ENCODE measurements around the gene SDHB.

Gene SDHB

DNA sequence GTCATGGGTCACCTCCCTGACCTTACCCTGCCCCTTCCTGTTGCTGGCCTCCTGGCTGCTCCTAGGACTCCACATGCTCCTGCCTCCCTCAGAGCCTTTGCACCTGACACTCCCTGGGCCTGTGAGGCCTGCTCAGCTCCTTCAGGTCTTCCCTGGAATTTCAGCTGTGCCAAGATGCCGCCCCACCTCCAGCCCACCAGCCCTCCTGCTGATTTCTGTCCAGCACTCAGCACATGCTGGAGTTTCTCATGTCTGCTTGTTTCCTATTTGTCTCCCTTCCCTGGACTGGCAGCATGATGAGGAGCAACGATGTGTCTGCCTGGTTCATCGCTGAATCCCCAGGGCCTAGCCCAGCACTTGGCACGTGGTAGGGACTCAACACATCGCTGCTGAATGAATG lies 76.5 kb downstream of the SDHB start:
- Histone ChIP-seq H3K36me3 (ENCODE audit: control insufficient read depth, insufficient read depth, low read length) (no peaks in the 10 kb centered on the region), H3K27me3 (ENCODE audit: control insufficient read depth, insufficient read depth, low read length) (peaks cover 24% of the 10 kb centered on the region), H3K9me3 (ENCODE audit: control insufficient read depth, low read length) (no peaks in the 10 kb centered on the region), H3K9ac (ENCODE audit: low read length) (no peak overlapping the region), H3K4me3 (ENCODE audit: low read length) (no peak overlapping the region), H3K4me1 (ENCODE audit: control insufficient read depth, insufficient read depth, low read length) (no peaks in the 10 kb centered on the region)

DNA sequence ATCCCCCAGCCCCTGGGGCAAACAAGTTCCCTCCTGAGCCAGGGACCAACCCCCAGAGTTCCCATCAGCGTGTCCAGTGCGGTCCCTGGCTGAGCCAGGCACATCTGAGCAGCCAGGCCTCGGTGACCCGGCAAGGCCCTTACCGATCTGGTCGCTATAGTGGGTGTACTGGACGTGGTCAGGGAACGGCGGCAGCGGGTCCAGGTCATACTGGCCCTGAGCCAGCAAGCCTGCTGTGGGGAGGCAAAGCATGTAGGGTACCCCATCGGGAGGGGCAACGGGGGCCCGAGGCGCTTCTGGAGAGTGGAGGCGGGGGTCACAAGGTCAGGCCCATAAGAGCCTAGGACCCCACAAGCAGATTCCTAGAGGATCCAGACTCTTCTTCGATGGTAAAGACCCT lies 76.9 kb downstream of the SDHB start:
- no peak overlapping the region for H3K9ac ChIP-seq (ENCODE audit: low read length)
- H3K36me3 ChIP-seq (ENCODE audit: control insufficient read depth, insufficient read depth, low read length): no peaks in the 10 kb centered on the region
- peaks cover 24% of the 10 kb centered on the region for H3K27me3 ChIP-seq (ENCODE audit: control insufficient read depth, insufficient read depth, low read length)
- no peak overlapping the region for H3K4me3 ChIP-seq (ENCODE audit: low read length)
- H3K9me3 ChIP-seq (ENCODE audit: control insufficient read depth, low read length): no peaks in the 10 kb centered on the region
- H3K4me1 ChIP-seq (ENCODE audit: control insufficient read depth, insufficient read depth, low read length): no peaks in the 10 kb centered on the region

DNA sequence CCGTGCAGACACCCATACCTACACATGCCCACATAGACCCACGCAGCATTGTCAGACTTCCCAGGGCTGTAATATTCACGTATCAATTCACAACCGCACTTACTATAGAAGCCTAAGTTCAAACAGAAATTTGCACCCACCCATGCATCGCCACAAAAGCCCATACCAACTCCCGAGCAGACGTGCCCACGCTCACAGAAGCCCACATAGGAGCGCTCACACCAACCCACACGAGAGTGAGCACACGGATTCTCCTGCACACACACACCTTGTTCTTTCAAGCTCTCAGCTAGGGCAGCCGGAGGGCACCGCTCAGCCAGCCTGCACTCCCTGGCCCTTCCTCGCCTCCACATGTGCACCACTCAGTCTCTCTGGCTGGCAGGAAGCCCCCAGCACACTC lies 78.0 kb downstream of the SDHB start:
- H3K9ac ChIP-seq (ENCODE audit: low read length): no peak overlapping the region
- no peaks in the 10 kb centered on the region for H3K36me3 ChIP-seq (ENCODE audit: control insufficient read depth, insufficient read depth, low read length)
- no peaks in the 10 kb centered on the region for H3K4me1 ChIP-seq (ENCODE audit: control insufficient read depth, insufficient read depth, low read length)
- H3K4me3 ChIP-seq (ENCODE audit: low read length): no peak overlapping the region
- H3K27me3 ChIP-seq (ENCODE audit: control insufficient read depth, insufficient read depth, low read length): peaks cover 16% of the 10 kb centered on the region
- H3K9me3 ChIP-seq (ENCODE audit: control insufficient read depth, low read length): no peaks in the 10 kb centered on the region

GRCh38 chr1:16975211-16975610 lies 78.6 kb downstream of the SDHB start:
- Histone ChIP-seq H3K9ac (ENCODE audit: low read length) (no peak overlapping the region), H3K36me3 (ENCODE audit: control insufficient read depth, insufficient read depth, low read length) (no peaks in the 10 kb centered on the region), H3K9me3 (ENCODE audit: control insufficient read depth, low read length) (no peaks in the 10 kb centered on the region), H3K27me3 (ENCODE audit: control insufficient read depth, insufficient read depth, low read length) (peaks cover 10% of the 10 kb centered on the region), H3K4me3 (ENCODE audit: low read length) (no peak overlapping the region), H3K4me1 (ENCODE audit: control insufficient read depth, insufficient read depth, low read length) (no peaks in the 10 kb centered on the region)

DNA sequence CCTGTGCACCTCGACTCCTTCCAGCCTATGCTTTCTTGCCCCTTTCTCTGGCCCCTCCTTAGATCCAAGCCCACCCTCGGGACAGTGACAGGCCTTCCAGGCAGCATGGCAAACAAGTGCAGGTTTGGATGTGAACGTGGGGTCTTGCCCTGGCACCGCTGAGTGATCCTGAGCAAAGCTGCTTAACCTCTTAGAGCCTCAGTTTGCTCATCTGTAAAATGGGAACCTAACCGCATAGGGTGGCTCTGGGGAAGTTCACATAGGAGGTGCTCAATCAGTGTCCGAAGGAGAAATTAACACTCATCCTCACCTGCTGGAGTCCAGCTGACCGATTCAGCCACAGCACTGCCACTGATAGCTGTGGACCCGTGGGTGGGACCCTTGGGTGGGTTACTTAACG lies 80.6 kb downstream of the SDHB start:
- no peaks in the 10 kb centered on the region for H3K9me3 ChIP-seq (ENCODE audit: control insufficient read depth, low read length)
- H3K9ac ChIP-seq (ENCODE audit: low read length): no peak overlapping the region
- H3K4me3 ChIP-seq (ENCODE audit: low read length): no peak overlapping the region
- H3K4me1 ChIP-seq (ENCODE audit: control insufficient read depth, insufficient read depth, low read length): no peaks in the 10 kb centered on the region
- no peaks in the 10 kb centered on the region for H3K36me3 ChIP-seq (ENCODE audit: control insufficient read depth, insufficient read depth, low read length)
- no peaks in the 10 kb centered on the region for H3K27me3 ChIP-seq (ENCODE audit: control insufficient read depth, insufficient read depth, low read length)

DNA sequence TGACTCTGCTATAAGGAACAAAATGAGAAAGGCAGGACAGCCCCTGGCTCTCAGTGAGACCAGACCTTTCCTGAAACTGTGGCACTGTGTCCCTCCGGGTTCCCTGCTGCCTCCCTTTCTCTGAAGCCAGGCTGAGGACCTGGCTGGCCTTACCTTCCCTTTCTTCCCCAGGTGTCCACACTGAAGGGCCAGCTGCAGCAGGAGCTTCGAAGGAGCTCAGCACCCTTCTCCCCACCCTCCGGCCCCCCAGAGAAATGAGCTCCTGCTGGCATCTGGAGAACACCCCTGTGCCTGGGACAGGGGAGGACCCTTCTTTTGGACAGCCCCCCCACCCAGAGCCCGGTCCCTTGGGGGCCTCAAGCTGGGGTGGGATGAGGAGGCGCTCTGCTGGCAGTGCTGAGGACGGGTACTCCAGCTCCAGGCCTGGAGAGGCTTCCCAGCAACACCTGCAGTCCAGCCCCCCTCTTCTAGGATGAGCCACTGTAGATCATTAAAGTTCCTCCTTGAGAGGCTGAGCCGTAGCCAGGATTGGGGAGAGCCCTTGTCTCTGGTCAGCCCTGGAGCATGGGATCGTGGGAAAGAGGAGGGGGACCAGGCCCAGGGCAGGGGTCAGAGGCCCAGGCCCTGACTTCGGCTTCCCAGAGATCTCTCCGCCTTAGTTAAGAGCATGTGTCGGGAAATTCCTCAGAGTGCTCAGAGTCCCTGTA lies 81.5 kb downstream of the SDHB start:
- H3K9ac ChIP-seq (ENCODE audit: low read length): no peak overlapping the region
- no peaks in the 10 kb centered on the region for H3K9me3 ChIP-seq (ENCODE audit: control insufficient read depth, low read length)
- no peaks in the 10 kb centered on the region for H3K36me3 ChIP-seq (ENCODE audit: control insufficient read depth, insufficient read depth, low read length)
- no peaks in the 10 kb centered on the region for H3K27me3 ChIP-seq (ENCODE audit: control insufficient read depth, insufficient read depth, low read length)
- no peak overlapping the region for H3K4me3 ChIP-seq (ENCODE audit: low read length)
- H3K4me1 ChIP-seq (ENCODE audit: control insufficient read depth, insufficient read depth, low read length): no peaks in the 10 kb centered on the region

GRCh38 chr1:16971341-16972188 lies 82.3 kb downstream of the SDHB start:
- no peaks in the 10 kb centered on the region for H3K36me3 ChIP-seq (ENCODE audit: control insufficient read depth, insufficient read depth, low read length)
- H3K4me3 ChIP-seq (ENCODE audit: low read length): no peak overlapping the region
- H3K27me3 ChIP-seq (ENCODE audit: control insufficient read depth, insufficient read depth, low read length): no peaks in the 10 kb centered on the region
- no peaks in the 10 kb centered on the region for H3K4me1 ChIP-seq (ENCODE audit: control insufficient read depth, insufficient read depth, low read length)
- no peak overlapping the region for H3K9ac ChIP-seq (ENCODE audit: low read length)
- no peaks in the 10 kb centered on the region for H3K9me3 ChIP-seq (ENCODE audit: control insufficient read depth, low read length)

DNA sequence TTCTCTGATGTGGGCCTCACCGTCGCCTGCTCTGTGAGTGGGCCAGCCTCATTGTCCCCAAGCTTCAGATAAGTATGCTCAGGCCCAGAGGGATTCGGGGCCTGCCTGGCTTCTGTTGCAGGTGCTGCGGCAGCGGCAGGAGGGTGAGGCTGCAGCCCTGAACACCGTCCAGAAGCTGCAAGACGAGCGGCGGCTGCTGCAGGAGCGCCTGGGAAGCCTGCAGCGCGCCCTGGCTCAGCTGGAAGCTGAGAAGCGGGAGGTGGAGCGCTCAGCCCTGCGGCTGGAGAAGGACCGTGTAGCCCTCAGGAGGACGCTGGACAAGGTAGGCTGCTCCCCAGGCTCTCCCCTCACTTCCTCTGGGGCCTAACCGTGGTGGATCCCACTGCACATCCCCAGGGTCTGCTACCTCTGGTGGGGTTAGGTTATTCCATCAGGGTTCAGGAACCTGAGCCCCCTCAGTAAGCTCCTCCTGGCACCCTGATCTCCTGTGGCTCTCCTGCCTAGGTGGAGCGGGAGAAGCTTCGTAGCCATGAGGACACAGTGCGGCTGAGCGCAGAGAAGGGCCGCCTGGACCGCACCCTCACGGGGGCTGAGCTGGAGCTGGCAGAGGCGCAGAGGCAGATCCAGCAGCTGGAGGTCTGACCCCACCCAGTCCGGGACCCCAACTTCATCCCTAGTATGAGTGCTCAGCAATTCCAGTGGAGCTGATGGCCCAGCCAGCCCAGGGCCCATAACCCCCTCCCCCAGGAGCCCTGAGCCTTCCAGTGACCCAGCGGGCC lies 83.5 kb downstream of the SDHB start:
- no peaks in the 10 kb centered on the region for H3K36me3 ChIP-seq (ENCODE audit: control insufficient read depth, insufficient read depth, low read length)

DNA sequence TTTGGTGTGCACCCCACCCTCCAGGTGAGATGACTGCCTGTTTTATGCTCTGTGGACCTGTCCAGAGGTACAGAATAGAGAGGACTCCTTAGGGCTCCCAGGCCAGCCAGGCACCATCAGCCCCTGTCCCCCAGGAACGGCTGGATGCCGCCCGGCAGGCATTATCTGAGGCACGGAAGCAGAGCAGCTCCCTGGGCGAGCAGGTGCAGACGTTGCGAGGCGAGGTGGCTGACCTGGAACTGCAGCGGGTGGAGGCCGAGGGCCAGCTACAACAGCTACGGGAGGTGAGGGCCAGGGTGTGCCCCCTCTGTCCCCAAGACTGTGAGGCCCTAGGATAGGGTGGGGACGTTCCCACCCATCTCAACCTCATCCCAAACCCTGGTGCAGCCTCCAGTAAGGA lies 84.2 kb downstream of the SDHB start:
- Histone ChIP-seq H3K9ac (ENCODE audit: low read length) (no peak overlapping the region), H3K4me1 (ENCODE audit: control insufficient read depth, insufficient read depth, low read length) (no peaks in the 10 kb centered on the region), H3K9me3 (ENCODE audit: control insufficient read depth, low read length) (no peaks in the 10 kb centered on the region), H3K36me3 (ENCODE audit: control insufficient read depth, insufficient read depth, low read length) (no peaks in the 10 kb centered on the region), H3K27me3 (ENCODE audit: control insufficient read depth, insufficient read depth, low read length) (no peaks in the 10 kb centered on the region), H3K4me3 (ENCODE audit: low read length) (no peak overlapping the region)

More for the DNA sequence above, 83.5 kb downstream of the SDHB start:
- no peak overlapping the region for H3K9ac ChIP-seq (ENCODE audit: low read length)
- no peak overlapping the region for H3K4me3 ChIP-seq (ENCODE audit: low read length)
- H3K9me3 ChIP-seq (ENCODE audit: control insufficient read depth, low read length): no peaks in the 10 kb centered on the region
- H3K27me3 ChIP-seq (ENCODE audit: control insufficient read depth, insufficient read depth, low read length): no peaks in the 10 kb centered on the region
- H3K4me1 ChIP-seq (ENCODE audit: control insufficient read depth, insufficient read depth, low read length): no peaks in the 10 kb centered on the region

DNA sequence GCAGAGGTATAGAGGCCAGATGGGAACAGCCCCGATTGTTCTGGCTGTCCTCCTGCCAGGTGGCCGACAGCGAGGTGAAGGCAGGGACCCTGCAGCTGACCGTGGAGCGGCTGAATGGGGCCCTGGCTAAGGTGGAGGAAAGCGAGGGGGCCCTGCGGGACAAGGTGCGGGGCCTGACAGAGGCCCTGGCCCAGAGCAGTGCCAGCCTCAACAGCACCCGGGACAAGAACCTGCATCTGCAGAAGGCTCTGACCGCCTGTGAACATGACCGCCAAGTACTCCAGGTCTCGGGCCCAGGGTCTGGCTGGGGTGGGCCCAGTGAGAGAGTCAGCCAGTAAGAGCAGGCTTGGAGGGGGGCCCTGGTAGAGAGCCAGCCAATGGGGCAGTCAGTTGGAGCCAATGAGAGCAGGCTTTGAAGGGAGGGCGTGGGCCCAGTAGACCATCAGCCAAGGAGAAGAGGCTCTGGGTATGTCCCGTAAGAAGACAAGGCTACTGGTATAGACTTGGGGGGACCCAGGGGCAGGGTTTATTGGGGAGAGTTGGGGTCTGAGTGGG lies 84.7 kb downstream of the SDHB start:
- no peak overlapping the region for H3K9ac ChIP-seq (ENCODE audit: low read length)
- no peaks in the 10 kb centered on the region for H3K27me3 ChIP-seq (ENCODE audit: control insufficient read depth, insufficient read depth, low read length)
- no peak overlapping the region for H3K4me3 ChIP-seq (ENCODE audit: low read length)
- no peaks in the 10 kb centered on the region for H3K9me3 ChIP-seq (ENCODE audit: control insufficient read depth, low read length)
- H3K4me1 ChIP-seq (ENCODE audit: control insufficient read depth, insufficient read depth, low read length): no peaks in the 10 kb centered on the region
- no peaks in the 10 kb centered on the region for H3K36me3 ChIP-seq (ENCODE audit: control insufficient read depth, insufficient read depth, low read length)

All from mucosa of stomach (tissue), 1 donor.